Measurements from ENCODE around the gene IGFLR1. TPM values are rescaled to one million over a fixed set of nuclear protein-coding genes. Genes with fewer than 3 reads are reported as not detected.
A peak's percentile ranks its signal among the peaks of the same experiment; 100 is the strongest.

The IGFLR1 gene
- total RNA-seq, 1 experiment from 2014 or later = 9.9 TPM

- no peak for TF ChIP-seq ZNF425 (CRISPR knock-in tag; conservative IDR thresholded peaks at IDR 0.05)
Measured at GRCh38 chr19:35746087-35746462, 3.8 kb upstream of the IGFLR1 start (continued).

GRCh38 chr19:35745328-35746086 is 3.3 kb upstream of the IGFLR1 start, which contains the start of the genes PSENEN and U2AF1L4:
PSENEN (plus strand) TSS chr19:35745651; CDS start chr19:35745931, 280 bp downstream.
U2AF1L4 (minus strand) TSS chr19:35745418; CDS start chr19:35745391, 27 bp downstream.
- no peaks in the 10 kb centered on the region for H3K27me3 Mint-ChIP-seq (ENCODE audit: low read depth)
- H3K27ac Mint-ChIP-seq = peak within 1 kb of the TSS; percentile 99
- ATAC-seq (peak; percentile 29), DNase-seq (ENCODE audit: low spot score) (peak; percentile 96)
- H3K9me3 Mint-ChIP-seq = no peaks in the 10 kb centered on the region
- CTCF ChIA-PET = interaction anchor here (0.6 to 2.0 kb wide), 17 partner anchors 11 to 309 kb away, joined by 3 to 41 read pairs (median 4); partner anchors contain the start of genes COX6B1, HSPB6, KIRREL2 and PROSER3
- peak within 1 kb of the TSS; percentile 98 for H3K4me3 Mint-ChIP-seq
- POLR2A ChIA-PET = interaction anchor here (0.6 to 1.5 kb wide), 6 partner anchors 11 to 218 kb away, joined by 3 to 6 read pairs (median 4); partner anchors contain the start of genes HSPB6 and KMT2B
- peaks cover 27% of the 10 kb centered on the region for H3K4me1 Mint-ChIP-seq
- TF ChIP-seq CREM (CRISPR knock-in tag; IDR thresholded peaks at IDR 0.05) = peak; percentile 88; the same call in 1 of the 2 replicates
- no peak for TF ChIP-seq USF1 (CRISPR knock-in tag; IDR thresholded peaks at IDR 0.05)
- TF ChIP-seq FOXP4 (CRISPR knock-in tag; IDR thresholded peaks at IDR 0.05) = no peak
- no peak for TF ChIP-seq HMGXB4 (CRISPR knock-in tag; IDR thresholded peaks at IDR 0.05)
- no peak for TF ChIP-seq ATF3 (CRISPR knock-in tag; conservative IDR thresholded peaks at IDR 0.05)
- peak; percentile 68 for TF ChIP-seq GABPB1 (CRISPR knock-in tag; IDR thresholded peaks at IDR 0.05)
- peaks cover 6% of the 10 kb centered on the region; the same call in 1 of the 2 replicates for H3K36me3 Mint-ChIP-seq

GRCh38 chr19:35744430-35745327 is 2.4 kb upstream of the IGFLR1 start:
- H3K9me3 Mint-ChIP-seq = no peaks in the 10 kb centered on the region
- H3K4me3 Mint-ChIP-seq = peak overlapping the region; percentile 98
- DNase-seq (ENCODE audit: low spot score) (peak; percentile 96), ATAC-seq (peak; percentile 43)
- ChIA-PET POLR2A (interaction anchor here (0.6 to 1.5 kb wide), 6 partner anchors 12 to 234 kb away, joined by 3 to 5 read pairs (median 4); partner anchors contain the start of genes HSPB6 and KMT2B), CTCF (interaction anchor here (0.6 to 2.0 kb wide), 19 partner anchors 12 to 309 kb away, joined by 3 to 41 read pairs (median 4); partner anchors contain the start of genes COX6B1, HSPB6, KIRREL2 and PROSER3)
- peaks cover 27% of the 10 kb centered on the region for H3K4me1 Mint-ChIP-seq
- peak overlapping the region; percentile 99 for H3K27ac Mint-ChIP-seq
- H3K27me3 Mint-ChIP-seq (ENCODE audit: low read depth) = no peaks in the 10 kb centered on the region
- peaks cover 6% of the 10 kb centered on the region; the same call in 1 of the 2 replicates for H3K36me3 Mint-ChIP-seq
- TF ChIP-seq MAX (CRISPR knock-in tag; IDR thresholded peaks at IDR 0.05) = peak; percentile 67; the same call in 1 of the 2 replicates
- 0 out of 2 replicates have a peak, but pooled peaks have one; percentile 17 for TF ChIP-seq FOXP1 (CRISPR knock-in tag; IDR thresholded peaks at IDR 0.05; ENCODE audit: borderline replicate concordance)
- no peak for TF ChIP-seq ZNF396 (CRISPR knock-in tag; IDR thresholded peaks at IDR 0.05; ENCODE audit: borderline replicate concordance)
- no peak for TF ChIP-seq ZNF512 (CRISPR knock-in tag; IDR thresholded peaks at IDR 0.05; ENCODE audit: borderline replicate concordance)
- no peak for TF ChIP-seq ELF4 (CRISPR knock-in tag; IDR thresholded peaks at IDR 0.05; ENCODE audit: low read depth)
- no peak for TF ChIP-seq TEAD4 (CRISPR knock-in tag; IDR thresholded peaks at IDR 0.05)
- no peak for TF ChIP-seq ETV6 (CRISPR knock-in tag; IDR thresholded peaks at IDR 0.05)
- TF ChIP-seq ZNF281 (CRISPR knock-in tag; IDR thresholded peaks at IDR 0.05) = no peak
